ENCODE data around the gene SLC37A1. TPM values are rescaled to one million over a fixed set of nuclear protein-coding genes. Genes with fewer than 3 reads are reported as not detected.

SLC37A1 gene
- total RNA-seq, 2 experiments from 2014 or later = 18.9 to 19.2 TPM

Other genes starting within 250 kb of the SLC37A1 start
- gene TFF3, start 198.4 kb upstream of the SLC37A1 start, total RNA-seq = not detected
- not detected for gene TFF2, start 162.9 kb upstream of the SLC37A1 start, total RNA-seq
- gene TFF1, start 147.3 kb upstream of the SLC37A1 start, total RNA-seq = not detected
- 10 to 100 TPM in 1 of 2 experiments, 1 to 10 TPM in 1; 9.9 to 10.1 TPM for gene TMPRSS3, start 117.8 kb upstream of the SLC37A1 start, total RNA-seq
- 10 to 100 TPM; 68.7 to 74.0 TPM for gene UBASH3A, start 110.0 kb upstream of the SLC37A1 start, total RNA-seq
- gene RSPH1, start 17.6 kb upstream of the SLC37A1 start, total RNA-seq = not detected
- 10 to 100 TPM in 1 of 2 experiments, 1 to 10 TPM in 1; 8.3 to 10.8 TPM for gene PDE9A, start 139.8 kb downstream of the SLC37A1 start, total RNA-seq

Data from activated CD8-positive, alpha-beta T cell treated with anti-CD3 and anti-CD28 coated beads, Interleukin-2, amount 10 ng/mL, durations not matched to agents 7 days and 5 days (primary cell).